BE2C (cell line): ENCODE measurements around the gene LST1.
A peak's percentile ranks its signal among the peaks of the same experiment; 100 is the strongest.

Experiments used
- DNase-seq: peaks from one replicate; pipeline ENCODE4 v3.0.0-alpha.2; 2020
- H3K27me3 ChIP-seq: fragments of 250-450 bp; sonication (Bioruptor Pico); 2 replicates; pipeline ENCODE4 v1.5.1; 2020; ENCODE audit warnings: mild to moderate bottlenecking
- H3K36me3 ChIP-seq: fragments of 250-450 bp; sonication (Bioruptor Pico); 2 replicates; pipeline ENCODE4 v1.5.1; 2020; ENCODE audit warnings: mild to moderate bottlenecking
- H3K4me1 ChIP-seq: fragments of 250-450 bp; sonication (Bioruptor Pico); 2 replicates; pipeline ENCODE4 v1.5.1; 2020
- H3K4me3 ChIP-seq: 2 replicates; pipeline ENCODE4 v1.5.1; 2011; ENCODE audit warnings: low read depth, low read length
- H3K9me3 ChIP-seq: fragments of 250-450 bp; sonication (Bioruptor Pico); 2 replicates; pipeline ENCODE4 v1.5.1; 2020
- CTCF ChIP-seq: IDR thresholded peaks from 2 replicates; pipeline ENCODE4 v1.5.1; 2012; ENCODE audit warnings: mild to moderate bottlenecking, low read depth, low read length

LST1 gene

GRCh38 chr6:31544676-31545075 is 41.4 kb upstream of the LST1 start:
- no peak for DNase-seq
- TF ChIP-seq CTCF, result no peak
- H3K4me1 ChIP-seq, result no peaks in the 10 kb centered on the region
- peaks cover 20% of the 10 kb centered on the region for H3K36me3 ChIP-seq
- H3K4me3 ChIP-seq, result no peak overlapping the region
- no peaks in the 10 kb centered on the region for H3K27me3 ChIP-seq
- H3K9me3 ChIP-seq, result no peaks in the 10 kb centered on the region

- peak overlapping the region; percentile 69; the same call in 1 of the 2 replicates for H3K4me3 ChIP-seq
- peaks cover 15% of the 10 kb centered on the region for H3K36me3 ChIP-seq
- no peak for DNase-seq
- no peaks in the 10 kb centered on the region for H3K4me1 ChIP-seq
- no peaks in the 10 kb centered on the region for H3K27me3 ChIP-seq
- no peaks in the 10 kb centered on the region for H3K9me3 ChIP-seq
- TF ChIP-seq CTCF, result no peak
Measured at GRCh38 chr6:31545291-31545690, 40.8 kb upstream of the LST1 start.

GRCh38 chr6:31546339-31546957 is 39.6 kb upstream of the LST1 start, which contains the start of gene ATP6V1G2:
Gene ATP6V1G2, minus strand, starts transcription at chr6:31546608. Its CDS starts 49 bp downstream, at chr6:31546559.
- Histone ChIP-seq H3K36me3 (peaks cover 14% of the 10 kb centered on the region), H3K27me3 (no peaks in the 10 kb centered on the region), H3K4me3 (peak within 1 kb of the TSS; percentile 69), H3K4me1 (no peaks in the 10 kb centered on the region), H3K9me3 (no peaks in the 10 kb centered on the region)
- DNase-seq, result peak; percentile 93
- TF ChIP-seq CTCF, result peak; percentile 99

GRCh38 chr6:31546958-31547726 is 38.9 kb upstream of the LST1 start, which contains the start of gene NFKBIL1:
Gene NFKBIL1, plus strand, starts transcription at chr6:31547608. Its CDS starts 87 bp downstream, at chr6:31547695.
- Histone ChIP-seq H3K9me3 (no peaks in the 10 kb centered on the region), H3K4me1 (no peaks in the 10 kb centered on the region), H3K27me3 (no peaks in the 10 kb centered on the region), H3K4me3 (peak within 1 kb of the TSS; percentile 69), H3K36me3 (peaks cover 14% of the 10 kb centered on the region)
- peak; percentile 93 for DNase-seq
- TF ChIP-seq CTCF, result no peak

- TF ChIP-seq CTCF, result no peak
- Histone ChIP-seq H3K4me3 (peak overlapping the region; percentile 69), H3K27me3 (no peaks in the 10 kb centered on the region), H3K4me1 (no peaks in the 10 kb centered on the region), H3K9me3 (no peaks in the 10 kb centered on the region), H3K36me3 (peaks cover 14% of the 10 kb centered on the region)
- DNase-seq, result no peak
Measured at GRCh38 chr6:31547727-31548543, 38.1 kb upstream of the LST1 start.
